ENCODE results near the gene LIFR. TPM values are rescaled to one million over a fixed set of nuclear protein-coding genes. Genes with fewer than 3 reads are reported as not detected.

LIFR gene
- total and polyA plus RNA-seq, 5 donors from 2014 or later = not detected

DNA sequence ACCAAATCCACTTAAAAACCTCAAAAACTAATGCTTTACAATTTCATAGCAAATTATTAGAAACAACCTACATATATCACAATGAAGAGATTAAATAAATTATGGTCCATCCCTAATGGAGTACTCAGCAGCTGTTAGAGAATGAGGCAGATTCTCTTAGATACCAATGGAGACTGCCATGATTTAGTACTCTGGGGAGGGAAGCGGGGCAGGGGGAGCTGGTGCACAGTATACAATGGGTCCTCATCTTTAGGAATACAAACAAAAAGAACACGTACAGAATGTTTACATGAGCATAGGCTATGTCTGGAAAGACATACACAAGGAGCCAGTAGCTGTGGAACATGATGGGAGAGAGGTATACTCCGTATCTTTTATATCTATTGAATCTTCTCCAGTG lies 2.0 kb downstream of the LIFR start:
- Mint-ChIP-seq H3K27ac (no peak overlapping the region), H3K9me3 (peaks cover 0 to 6% (median 0%) of the 10 kb centered on the region in 7 donors), H3K36me3 (no peaks in the 10 kb centered on the region), H3K27me3 (peaks cover 68% of the 10 kb centered on the region), H3K4me1 (peaks cover 0 to 19% (median 4%) of the 10 kb centered on the region in 4 donors), H3K4me3 (no peak overlapping the region)
- Histone ChIP-seq H3K27ac (ENCODE audit: insufficient read depth, low read length, poor library complexity, severe bottlenecking) (no peak overlapping the region), H3K4me3 (ENCODE audit: low read depth, low read length) (no peak overlapping the region), H3K4me1 (ENCODE audit: control insufficient read depth, insufficient read depth, low read length, poor library complexity, severe bottlenecking) (peaks cover 8% of the 10 kb centered on the region), H3K36me3 (ENCODE audit: control insufficient read depth, insufficient read depth, low read length) (no peaks in the 10 kb centered on the region), H3K9me3 (ENCODE audit: control insufficient read depth in 2 of 2, low read length in 2 of 2) (no peaks in the 10 kb centered on the region), H3K27me3 (ENCODE audit: control insufficient read depth, insufficient read depth, low read length) (peaks cover 54% of the 10 kb centered on the region)
- DNase-seq (no peak), ATAC-seq (ENCODE audit: low read depth in 2 of 2) (no peak)

DNA sequence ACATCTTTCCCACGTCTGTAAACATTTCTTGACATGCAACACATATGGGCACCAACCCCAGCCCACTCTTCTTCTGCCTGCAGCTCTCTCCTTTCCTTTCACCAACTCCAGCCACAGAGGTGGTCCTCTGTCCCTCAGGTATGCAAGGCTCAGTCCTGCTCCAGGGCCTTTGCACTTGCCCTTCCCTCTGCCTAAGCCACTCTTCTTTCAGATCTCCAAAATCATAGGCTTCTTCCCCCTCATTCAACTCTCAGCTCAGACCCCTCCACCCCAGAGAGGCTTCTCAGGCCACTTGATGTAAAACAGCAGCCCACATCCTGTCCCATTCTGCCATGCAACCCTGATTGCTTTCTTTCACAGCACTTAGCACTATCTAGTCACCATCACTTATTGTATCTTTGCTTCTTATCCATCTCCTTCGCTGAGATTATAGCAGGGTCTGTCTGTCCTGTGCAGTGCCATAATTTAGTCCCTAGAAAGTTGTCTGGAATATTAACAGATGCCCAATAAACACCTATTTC lies 3.4 kb downstream of the LIFR start:
- H3K27ac Mint-ChIP-seq = no peak overlapping the region
- H3K4me3 ChIP-seq (ENCODE audit: low read depth, low read length) = no peak overlapping the region
- DNase-seq (no peak), ATAC-seq (ENCODE audit: low read depth in 2 of 2) (no peak)
- H3K27ac ChIP-seq (ENCODE audit: insufficient read depth, low read length, poor library complexity, severe bottlenecking) = no peak overlapping the region
- H3K27me3 ChIP-seq (ENCODE audit: control insufficient read depth, insufficient read depth, low read length) = peaks cover 45% of the 10 kb centered on the region
- no peaks in the 10 kb centered on the region for H3K36me3 Mint-ChIP-seq
- H3K9me3 Mint-ChIP-seq = peaks cover 0 to 8% (median 0%) of the 10 kb centered on the region in 7 donors
- no peaks in the 10 kb centered on the region for H3K36me3 ChIP-seq (ENCODE audit: control insufficient read depth, insufficient read depth, low read length)
- H3K9me3 ChIP-seq (ENCODE audit: control insufficient read depth in 2 of 2, low read length in 2 of 2) = no peaks in the 10 kb centered on the region
- peaks cover 63% of the 10 kb centered on the region for H3K27me3 Mint-ChIP-seq
- no peak overlapping the region for H3K4me3 Mint-ChIP-seq
- peaks cover 8% of the 10 kb centered on the region for H3K4me1 ChIP-seq (ENCODE audit: control insufficient read depth, insufficient read depth, low read length, poor library complexity, severe bottlenecking)
- H3K4me1 Mint-ChIP-seq = peaks cover 0 to 19% (median 4%) of the 10 kb centered on the region in 4 donors

DNA sequence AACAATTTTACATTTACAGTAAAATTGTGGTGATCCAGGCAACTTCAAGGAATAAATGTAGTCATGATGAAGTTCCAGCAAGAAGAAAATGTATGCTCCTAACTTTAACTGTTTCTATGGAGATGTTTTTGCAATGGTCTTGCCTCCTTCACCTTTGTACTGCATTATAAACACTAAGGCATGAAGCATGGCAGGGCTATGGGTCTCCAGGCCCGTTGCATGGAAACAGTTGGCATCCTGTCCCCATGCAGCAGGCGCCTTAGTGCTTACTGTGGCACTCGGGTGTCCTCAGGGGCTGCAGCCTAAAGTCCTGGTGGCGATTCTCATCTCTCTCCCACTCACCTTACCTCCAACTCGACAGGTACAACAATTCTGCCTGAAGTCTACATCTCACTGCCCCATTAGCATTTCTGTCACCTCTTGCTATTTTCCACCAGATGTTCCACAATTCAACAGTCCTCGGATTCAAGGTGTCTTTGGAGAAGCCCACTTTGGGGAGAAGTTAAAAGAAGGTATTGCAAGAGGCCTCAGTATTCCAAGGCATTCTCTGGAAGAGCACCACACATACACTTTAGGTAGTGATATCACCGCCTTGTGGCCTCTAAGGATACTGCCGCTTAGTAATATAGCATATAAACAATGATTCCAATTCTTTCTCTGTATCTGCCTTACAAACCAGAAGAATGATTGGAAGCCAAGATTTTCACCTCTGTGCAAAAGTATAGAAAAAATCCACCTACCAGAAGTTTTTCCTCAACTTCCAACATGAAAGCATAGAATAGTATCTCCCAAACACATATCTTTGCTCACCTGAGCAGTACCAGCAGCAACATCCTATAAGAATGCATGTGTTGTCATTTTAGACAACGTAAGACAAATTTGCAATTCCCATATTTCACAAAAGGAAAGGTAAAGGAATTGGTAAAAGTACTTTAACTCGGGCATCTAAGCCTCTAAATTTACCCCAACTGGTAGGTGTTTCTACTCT lies 5.1 kb downstream of the LIFR start:
- Histone ChIP-seq H3K4me3 (ENCODE audit: low read depth, low read length) (no peak overlapping the region), H3K36me3 (ENCODE audit: control insufficient read depth, insufficient read depth, low read length) (no peaks in the 10 kb centered on the region), H3K27ac (ENCODE audit: insufficient read depth, low read length, poor library complexity, severe bottlenecking) (no peak overlapping the region), H3K9me3 (ENCODE audit: control insufficient read depth in 2 of 2, low read length in 2 of 2) (no peaks in the 10 kb centered on the region), H3K27me3 (ENCODE audit: control insufficient read depth, insufficient read depth, low read length) (peaks cover 38% of the 10 kb centered on the region), H3K4me1 (ENCODE audit: control insufficient read depth, insufficient read depth, low read length, poor library complexity, severe bottlenecking) (no peaks in the 10 kb centered on the region)
- Mint-ChIP-seq H3K4me1 (peaks cover 0 to 8% (median 4%) of the 10 kb centered on the region in 4 donors), H3K36me3 (no peaks in the 10 kb centered on the region), H3K27ac (no peak overlapping the region), H3K9me3 (peaks cover 0 to 8% (median 0%) of the 10 kb centered on the region in 7 donors), H3K4me3 (no peak overlapping the region), H3K27me3 (peaks cover 55% of the 10 kb centered on the region)
- ATAC-seq (ENCODE audit: low read depth in 2 of 2) (no peak), DNase-seq (peak in 1 of 3 donors; percentile 6)

DNA sequence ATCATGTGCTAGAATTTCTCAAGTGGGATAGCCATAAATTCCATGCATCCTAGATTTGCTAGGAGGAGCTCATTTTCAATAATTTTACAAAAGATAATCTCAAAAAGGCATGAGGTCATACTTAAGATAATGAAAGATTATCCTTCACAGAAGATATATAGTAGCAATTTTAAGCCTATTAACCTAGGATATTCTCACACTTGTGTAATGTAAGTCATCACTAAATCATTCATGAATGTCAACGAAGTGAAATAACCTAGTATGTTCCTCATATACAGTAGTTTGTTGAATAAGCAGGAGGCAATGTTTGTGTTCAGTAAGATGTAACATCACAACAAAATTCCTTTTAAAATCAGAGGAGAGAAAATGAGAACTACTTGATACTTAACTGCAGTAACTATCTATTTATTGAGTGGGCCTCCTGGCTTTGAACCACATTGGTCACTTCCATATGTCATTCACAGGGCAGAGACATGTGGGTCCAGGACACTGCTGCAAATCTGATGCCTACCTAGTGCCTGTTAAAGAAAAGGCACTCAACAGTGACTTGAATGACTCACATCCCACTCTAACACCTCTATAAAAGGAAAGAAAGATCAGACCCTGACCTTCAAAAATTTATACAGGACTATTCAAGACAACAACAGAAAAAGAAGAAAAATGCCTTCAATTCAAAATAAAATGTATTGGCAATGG lies 8.2 kb downstream of the LIFR start:
- Mint-ChIP-seq H3K27me3 (peaks cover 33% of the 10 kb centered on the region), H3K36me3 (no peaks in the 10 kb centered on the region), H3K4me1 (no peaks in the 10 kb centered on the region), H3K9me3 (peaks cover 0 to 6% (median 0%) of the 10 kb centered on the region in 7 donors), H3K27ac (no peak overlapping the region), H3K4me3 (no peak overlapping the region)
- no peaks in the 10 kb centered on the region for H3K36me3 ChIP-seq (ENCODE audit: control insufficient read depth, insufficient read depth, low read length)
- no peak for DNase-seq
- no peak for ATAC-seq (ENCODE audit: low read depth in 2 of 2)
- peaks cover 15% of the 10 kb centered on the region for H3K27me3 ChIP-seq (ENCODE audit: control insufficient read depth, insufficient read depth, low read length)
- no peaks in the 10 kb centered on the region for H3K9me3 ChIP-seq (ENCODE audit: control insufficient read depth in 2 of 2, low read length in 2 of 2)
- no peak overlapping the region for H3K27ac ChIP-seq (ENCODE audit: insufficient read depth, low read length, poor library complexity, severe bottlenecking)
- H3K4me3 ChIP-seq (ENCODE audit: low read depth, low read length) = no peak overlapping the region
- no peaks in the 10 kb centered on the region for H3K4me1 ChIP-seq (ENCODE audit: control insufficient read depth, insufficient read depth, low read length, poor library complexity, severe bottlenecking)

DNA sequence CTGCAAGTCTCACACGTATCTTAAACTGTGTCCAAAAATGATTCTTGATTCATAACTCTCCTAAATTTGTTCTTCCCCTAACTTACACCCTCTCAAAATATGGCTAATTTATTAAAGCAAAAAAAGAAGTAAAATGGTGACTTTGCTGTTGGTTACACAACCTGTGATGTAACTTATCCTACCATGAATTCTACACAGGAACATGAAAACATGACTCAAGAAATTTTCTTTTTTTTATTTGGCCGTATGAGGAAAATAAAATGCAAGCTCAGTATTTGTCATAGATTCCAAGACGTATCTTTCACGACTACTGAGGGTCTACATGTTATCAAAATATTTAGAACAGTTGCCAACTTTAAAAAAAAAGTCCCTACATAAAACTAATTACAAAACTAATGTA lies 9.2 kb downstream of the LIFR start:
- Histone ChIP-seq H3K9me3 (ENCODE audit: control insufficient read depth in 2 of 2, low read length in 2 of 2) (no peaks in the 10 kb centered on the region), H3K4me1 (ENCODE audit: control insufficient read depth, insufficient read depth, low read length, poor library complexity, severe bottlenecking) (no peaks in the 10 kb centered on the region), H3K4me3 (ENCODE audit: low read depth, low read length) (no peak overlapping the region), H3K27me3 (ENCODE audit: control insufficient read depth, insufficient read depth, low read length) (peaks cover 8% of the 10 kb centered on the region), H3K27ac (ENCODE audit: insufficient read depth, low read length, poor library complexity, severe bottlenecking) (no peak overlapping the region), H3K36me3 (ENCODE audit: control insufficient read depth, insufficient read depth, low read length) (no peaks in the 10 kb centered on the region)
- H3K4me1 Mint-ChIP-seq = no peaks in the 10 kb centered on the region
- H3K27me3 Mint-ChIP-seq = peaks cover 24% of the 10 kb centered on the region
- peaks cover 0 to 2% (median 0%) of the 10 kb centered on the region in 7 donors for H3K9me3 Mint-ChIP-seq
- no peak for ATAC-seq (ENCODE audit: low read depth in 2 of 2)
- H3K36me3 Mint-ChIP-seq = no peaks in the 10 kb centered on the region
- H3K27ac Mint-ChIP-seq = no peak overlapping the region
- no peak overlapping the region for H3K4me3 Mint-ChIP-seq
- DNase-seq = no peak

DNA sequence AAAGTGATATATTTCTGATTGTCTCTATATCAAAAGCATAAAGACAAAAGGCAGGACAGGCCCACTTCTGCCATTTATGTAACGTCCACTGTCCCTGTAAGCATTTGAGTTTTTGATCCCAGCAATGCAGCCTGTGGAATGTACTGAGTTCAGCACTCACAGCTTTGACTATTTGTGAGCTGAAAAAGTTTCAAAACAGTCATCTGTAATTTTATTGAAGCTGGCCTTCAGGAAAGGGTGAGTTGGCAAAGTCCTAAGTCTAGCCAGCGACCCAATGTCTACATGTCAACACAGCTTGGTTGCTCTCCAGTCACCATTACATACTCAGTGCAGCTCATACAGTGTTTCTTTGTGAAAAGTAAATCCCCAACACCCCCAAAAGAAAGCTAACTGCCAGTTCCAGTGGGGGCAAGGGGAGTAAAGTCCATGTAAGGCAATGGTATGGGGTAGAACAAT lies 9.7 kb downstream of the LIFR start:
- Histone ChIP-seq H3K4me3 (ENCODE audit: low read depth, low read length) (no peak overlapping the region), H3K27ac (ENCODE audit: insufficient read depth, low read length, poor library complexity, severe bottlenecking) (no peak overlapping the region), H3K9me3 (ENCODE audit: control insufficient read depth in 2 of 2, low read length in 2 of 2) (no peaks in the 10 kb centered on the region), H3K36me3 (ENCODE audit: control insufficient read depth, insufficient read depth, low read length) (no peaks in the 10 kb centered on the region), H3K4me1 (ENCODE audit: control insufficient read depth, insufficient read depth, low read length, poor library complexity, severe bottlenecking) (no peaks in the 10 kb centered on the region), H3K27me3 (ENCODE audit: control insufficient read depth, insufficient read depth, low read length) (peaks cover 6% of the 10 kb centered on the region)
- Mint-ChIP-seq H3K4me3 (no peak overlapping the region), H3K27ac (no peak overlapping the region), H3K27me3 (peaks cover 19% of the 10 kb centered on the region), H3K4me1 (no peaks in the 10 kb centered on the region), H3K36me3 (no peaks in the 10 kb centered on the region), H3K9me3 (peaks cover 0 to 2% (median 0%) of the 10 kb centered on the region in 7 donors)
- no peak for DNase-seq
- ATAC-seq (ENCODE audit: low read depth in 2 of 2) = no peak

DNA sequence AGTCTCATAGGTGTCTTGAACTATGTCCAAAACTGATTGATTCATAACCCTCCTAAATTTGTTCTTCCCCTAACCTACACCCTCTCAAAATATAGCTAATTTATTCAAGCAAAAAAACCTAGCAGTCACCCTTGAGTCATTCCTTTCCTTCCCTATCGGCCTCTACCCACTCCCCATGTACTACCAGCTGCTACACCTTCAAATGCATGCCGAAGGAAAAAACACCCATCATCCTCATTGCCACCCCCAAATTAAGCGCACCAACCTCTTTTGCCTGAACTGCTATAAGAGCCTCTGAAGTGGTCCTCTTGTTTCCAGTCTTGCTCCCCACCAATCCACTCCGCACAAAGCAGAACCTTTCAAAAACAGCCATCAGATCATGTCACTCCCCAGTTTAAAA lies 12.6 kb downstream of the LIFR start:
- no peak for DNase-seq
- Histone ChIP-seq H3K4me1 (ENCODE audit: control insufficient read depth, insufficient read depth, low read length, poor library complexity, severe bottlenecking) (no peaks in the 10 kb centered on the region), H3K27me3 (ENCODE audit: control insufficient read depth, insufficient read depth, low read length) (peaks cover 3% of the 10 kb centered on the region), H3K27ac (ENCODE audit: insufficient read depth, low read length, poor library complexity, severe bottlenecking) (no peak overlapping the region), H3K36me3 (ENCODE audit: control insufficient read depth, insufficient read depth, low read length) (no peaks in the 10 kb centered on the region), H3K4me3 (ENCODE audit: low read depth, low read length) (no peak overlapping the region), H3K9me3 (ENCODE audit: control insufficient read depth in 2 of 2, low read length in 2 of 2) (no peaks in the 10 kb centered on the region)
- H3K4me1 Mint-ChIP-seq = no peaks in the 10 kb centered on the region
- no peak overlapping the region for H3K4me3 Mint-ChIP-seq
- no peaks in the 10 kb centered on the region for H3K9me3 Mint-ChIP-seq
- H3K36me3 Mint-ChIP-seq = no peaks in the 10 kb centered on the region
- no peak overlapping the region for H3K27ac Mint-ChIP-seq
- H3K27me3 Mint-ChIP-seq = peaks cover 12% of the 10 kb centered on the region
- no peak for ATAC-seq (ENCODE audit: low read depth in 2 of 2)
